Neural crest cell (in vitro differentiated cells): ENCODE results near the gene DISP2. TPM values are rescaled to one million over a fixed set of nuclear protein-coding genes. Genes with fewer than 3 reads are reported as not detected.

Experiments
- DNase-seq: peaks from one replicate; pipeline ENCODE4 v3.0.0; 2021; ENCODE audit warnings: low read depth, mixed read lengths, low spot score
- H3K27ac Mint-ChIP-seq: one replicate; pipeline ENCODE4 v1.8.0; 2021; ENCODE audit warnings: mild to moderate bottlenecking, mixed read lengths; ENCODE audit not compliant: unreplicated experiment
- H3K27me3 Mint-ChIP-seq: 2 replicates; pipeline ENCODE4 v1.8.0; 2021; ENCODE audit warnings: low read depth, mild to moderate bottlenecking, mixed read lengths
- H3K36me3 Mint-ChIP-seq: 2 replicates; pipeline ENCODE4 v1.8.0; 2021; ENCODE audit warnings: low read depth, mild to moderate bottlenecking, mixed read lengths
- H3K4me1 Mint-ChIP-seq: 2 replicates; pipeline ENCODE4 v1.8.0; 2021; ENCODE audit warnings: mixed read lengths
- H3K4me3 Mint-ChIP-seq: one replicate; pipeline ENCODE4 v1.8.0; 2021; ENCODE audit warnings: mild to moderate bottlenecking, mixed read lengths
- H3K9me3 Mint-ChIP-seq: 2 replicates; pipeline ENCODE4 v1.8.0; 2021; ENCODE audit warnings: mixed read lengths
- total RNA-seq: library from RNA; stranded (reverse); gene quantifications from 2 replicates; pipeline ENCODE4 v1.2.1, GENCODE V29; 2021
- TF ChIP-seq, protein P1 (sequence below): fragments of 200-600 bp; sonication (generic); conservative IDR thresholded peaks from 2 replicates; pipeline ENCODE4 v1.5.0; 2021; ENCODE audit warnings: antibody characterized with exemption, mild to moderate bottlenecking

Gene DISP2
- total RNA-seq, 1 donor from 2014 or later: 3.1 TPM

DNA sequence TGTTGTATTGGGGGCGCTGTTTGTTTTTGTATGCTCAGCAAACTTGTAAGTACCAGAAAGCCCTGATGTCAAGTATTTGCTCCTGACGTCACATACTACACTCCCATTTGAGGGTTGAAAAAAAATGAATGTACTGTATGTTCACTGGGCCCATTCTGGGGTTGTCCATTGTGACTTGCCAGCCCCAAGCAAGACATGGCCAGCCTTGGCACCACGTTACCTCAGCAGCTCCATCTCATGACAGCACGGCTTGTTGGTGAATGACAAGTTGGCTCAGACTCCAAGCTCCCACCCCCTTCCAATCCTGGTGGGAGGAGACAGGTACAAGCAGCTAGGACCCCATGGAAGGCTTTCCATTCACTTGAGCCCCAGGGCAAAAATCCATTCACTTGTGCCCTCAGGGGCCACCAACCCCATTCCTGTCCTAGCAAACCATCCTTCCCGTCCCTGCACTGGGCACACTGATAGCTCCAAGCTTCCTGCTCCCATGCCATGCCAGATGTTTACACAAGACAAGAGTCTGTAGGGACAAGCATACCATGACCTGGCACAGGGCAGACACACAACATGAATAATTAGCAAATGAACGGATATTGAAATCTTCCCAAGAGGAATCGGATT, 5.6 kb upstream of the DISP2 start:
- DNase-seq: no peak
- Mint-ChIP-seq H3K9me3 (no peaks in the 10 kb centered on the region), H3K4me3 (no peak overlapping the region), H3K27ac (no peak overlapping the region), H3K36me3 (no peaks in the 10 kb centered on the region), H3K27me3 (no peaks in the 10 kb centered on the region), H3K4me1 (peaks cover 33% of the 10 kb centered on the region)
- TF ChIP-seq, protein P1, sequence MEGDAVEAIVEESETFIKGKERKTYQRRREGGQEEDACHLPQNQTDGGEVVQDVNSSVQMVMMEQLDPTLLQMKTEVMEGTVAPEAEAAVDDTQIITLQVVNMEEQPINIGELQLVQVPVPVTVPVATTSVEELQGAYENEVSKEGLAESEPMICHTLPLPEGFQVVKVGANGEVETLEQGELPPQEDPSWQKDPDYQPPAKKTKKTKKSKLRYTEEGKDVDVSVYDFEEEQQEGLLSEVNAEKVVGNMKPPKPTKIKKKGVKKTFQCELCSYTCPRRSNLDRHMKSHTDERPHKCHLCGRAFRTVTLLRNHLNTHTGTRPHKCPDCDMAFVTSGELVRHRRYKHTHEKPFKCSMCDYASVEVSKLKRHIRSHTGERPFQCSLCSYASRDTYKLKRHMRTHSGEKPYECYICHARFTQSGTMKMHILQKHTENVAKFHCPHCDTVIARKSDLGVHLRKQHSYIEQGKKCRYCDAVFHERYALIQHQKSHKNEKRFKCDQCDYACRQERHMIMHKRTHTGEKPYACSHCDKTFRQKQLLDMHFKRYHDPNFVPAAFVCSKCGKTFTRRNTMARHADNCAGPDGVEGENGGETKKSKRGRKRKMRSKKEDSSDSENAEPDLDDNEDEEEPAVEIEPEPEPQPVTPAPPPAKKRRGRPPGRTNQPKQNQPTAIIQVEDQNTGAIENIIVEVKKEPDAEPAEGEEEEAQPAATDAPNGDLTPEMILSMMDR: no peak

DNA sequence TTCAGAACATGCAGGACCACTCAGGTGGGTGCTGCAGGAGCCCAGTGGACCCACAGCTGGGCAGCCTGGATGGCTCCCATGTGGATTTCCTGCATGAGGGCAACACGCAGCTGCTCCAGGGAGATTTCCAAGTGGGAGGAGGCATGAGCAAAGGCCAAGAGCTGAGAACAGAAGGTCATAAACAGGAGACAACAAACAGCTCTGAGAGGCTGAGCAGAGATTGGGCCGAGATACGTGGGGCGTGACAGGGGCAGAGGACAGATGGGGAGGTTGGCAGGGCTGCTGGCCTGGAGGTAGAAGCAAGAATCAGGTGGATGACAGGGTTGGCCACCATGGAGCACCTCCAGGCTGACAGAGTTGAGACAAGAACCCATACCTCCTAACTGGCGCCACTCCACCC, 4.3 kb upstream of the DISP2 start:
- TF ChIP-seq, protein P1: no peak
- Mint-ChIP-seq H3K27ac (no peak overlapping the region), H3K4me1 (peaks cover 34% of the 10 kb centered on the region), H3K36me3 (no peaks in the 10 kb centered on the region), H3K4me3 (no peak overlapping the region), H3K27me3 (no peaks in the 10 kb centered on the region), H3K9me3 (no peaks in the 10 kb centered on the region)
- no peak for DNase-seq

DNA sequence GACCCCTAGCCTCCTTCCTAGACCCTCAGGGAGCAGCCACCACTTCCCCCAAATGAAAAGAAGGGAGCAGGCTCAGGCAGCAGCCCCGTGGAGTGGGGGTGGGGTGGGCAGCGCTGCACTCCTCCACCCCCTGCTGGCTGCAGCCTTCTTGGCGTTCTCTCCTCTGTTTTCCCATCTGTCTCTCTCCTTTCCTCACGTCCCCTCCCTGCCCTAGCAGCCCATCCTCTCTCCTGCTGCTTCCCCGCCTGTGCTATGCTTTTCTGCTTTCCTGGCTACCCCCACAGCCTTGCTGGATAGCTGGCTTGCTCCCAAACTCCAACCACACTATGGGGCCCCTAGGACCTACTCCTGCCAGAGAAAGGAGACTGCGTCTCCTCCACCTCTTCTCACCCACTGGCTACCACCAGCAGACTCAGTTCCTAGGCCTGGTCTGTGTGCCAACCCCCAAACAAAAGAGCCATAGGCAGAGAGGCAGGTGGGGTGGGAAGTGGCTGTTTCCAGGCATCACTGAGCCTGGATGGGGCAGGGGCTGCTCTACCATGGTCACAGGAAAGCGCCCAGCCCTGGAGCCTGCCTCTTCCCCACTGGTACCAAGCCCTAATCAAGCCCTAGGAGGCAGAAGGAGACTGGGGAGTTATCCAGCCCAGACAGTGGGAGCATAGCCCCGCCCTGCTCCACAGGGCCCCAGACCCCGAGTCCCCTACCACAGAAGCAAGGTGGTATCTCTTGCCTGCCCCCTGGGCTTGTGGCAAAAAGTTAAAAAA, 3.4 kb upstream of the DISP2 start:
- H3K4me3 Mint-ChIP-seq: no peak overlapping the region
- H3K27me3 Mint-ChIP-seq: peaks cover 5% of the 10 kb centered on the region
- TF ChIP-seq, protein P1: peak; percentile 49
- no peak overlapping the region for H3K27ac Mint-ChIP-seq
- no peak for DNase-seq
- H3K4me1 Mint-ChIP-seq: peaks cover 28% of the 10 kb centered on the region
- H3K36me3 Mint-ChIP-seq: no peaks in the 10 kb centered on the region
- no peaks in the 10 kb centered on the region for H3K9me3 Mint-ChIP-seq

- H3K4me1 Mint-ChIP-seq: peaks cover 28% of the 10 kb centered on the region
- no peak for DNase-seq
- no peaks in the 10 kb centered on the region for H3K36me3 Mint-ChIP-seq
- peaks cover 14% of the 10 kb centered on the region for H3K27me3 Mint-ChIP-seq
- H3K27ac Mint-ChIP-seq: no peak overlapping the region
- peak overlapping the region; percentile 60 for H3K4me3 Mint-ChIP-seq
- TF ChIP-seq, protein P1: no peak
- no peaks in the 10 kb centered on the region for H3K9me3 Mint-ChIP-seq
Observed at GRCh38 chr15:40355976-40356585, 1.9 kb upstream of the DISP2 start.

DNA sequence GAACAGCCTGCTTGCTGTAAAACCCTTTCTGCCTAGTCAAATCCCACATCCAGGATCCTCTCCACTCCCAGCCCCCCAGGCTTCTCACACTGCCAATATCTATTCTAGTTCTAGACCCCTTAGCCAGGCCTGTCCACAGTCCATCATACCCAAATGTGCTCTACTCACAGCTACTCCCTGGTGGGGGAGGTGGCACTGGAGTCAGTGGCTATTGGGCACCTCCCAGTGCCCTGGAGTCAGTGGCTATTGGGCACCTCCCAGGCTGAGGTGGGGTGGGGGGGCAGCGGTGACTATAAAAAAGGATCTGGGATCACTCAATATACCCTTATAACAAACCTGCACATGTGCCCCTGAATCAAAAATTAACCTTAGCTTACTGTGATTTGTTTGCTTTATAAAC, 773 bp upstream of the DISP2 start:
- H3K27ac Mint-ChIP-seq: no peak overlapping the region
- TF ChIP-seq, protein P1: no peak
- peaks cover 25% of the 10 kb centered on the region for H3K27me3 Mint-ChIP-seq
- peaks cover 28% of the 10 kb centered on the region for H3K4me1 Mint-ChIP-seq
- DNase-seq: no peak
- no peaks in the 10 kb centered on the region for H3K9me3 Mint-ChIP-seq
- peak overlapping the region; percentile 81 for H3K4me3 Mint-ChIP-seq
- H3K36me3 Mint-ChIP-seq: no peaks in the 10 kb centered on the region
